K562 (cell line): ENCODE measurements around the gene UCKL1.
A peak's percentile ranks its signal among the peaks of the same experiment; 100 is the strongest.

Source experiments
- BCOR ChIP-seq: fragments of 450-650 bp; IDR thresholded peaks from 2 replicates; pipeline ENCODE4 v1.6.1; 2016
- MEF2A ChIP-seq: IDR thresholded peaks from 2 replicates; pipeline ENCODE4 v1.6.1; 2011; ENCODE audit warnings: low read depth, mild to moderate bottlenecking, low read length, moderate library complexity; ENCODE audit not compliant: control insufficient read depth
- SP1 ChIP-seq: sonication (generic); formaldehyde crosslinking; IDR thresholded peaks from 2 replicates; pipeline ENCODE4 v1.8.1; 2022; ENCODE audit warnings: mild to moderate bottlenecking, missing genetic modification reagents
- TAF1 ChIP-seq: IDR thresholded peaks from 2 replicates; pipeline ENCODE4 v1.6.1; 2011; ENCODE audit warnings: mild to moderate bottlenecking, low read length, moderate library complexity; ENCODE audit not compliant: insufficient read depth, control insufficient read depth, severe bottlenecking; ENCODE audit errors: extremely low read depth
- ZNF830 ChIP-seq: fragments of 250-450 bp; sonication (Bioruptor Pico); IDR thresholded peaks from 2 replicates; pipeline ENCODE4 v1.5.0; 2021; ENCODE audit warnings: mild to moderate bottlenecking
- TF ChIP-seq, protein P1 (sequence below), 2 experiments: fragments of 450-650 bp in 1 of 2; sonication (generic) in 1 of 2; formaldehyde crosslinking in 1 of 2; IDR thresholded peaks in 1 of 2; conservative IDR thresholded peaks in 1 of 2; 2 replicates each; pipeline versions ENCODE4 v1.6.1 to v1.8.1; 2016 to 2023; ENCODE audit warnings: mild to moderate bottlenecking in 2 of 2, moderate library complexity in 2 of 2, inconsistent platforms in 1 of 2, missing genetic modification reagents in 1 of 2

DNA sequence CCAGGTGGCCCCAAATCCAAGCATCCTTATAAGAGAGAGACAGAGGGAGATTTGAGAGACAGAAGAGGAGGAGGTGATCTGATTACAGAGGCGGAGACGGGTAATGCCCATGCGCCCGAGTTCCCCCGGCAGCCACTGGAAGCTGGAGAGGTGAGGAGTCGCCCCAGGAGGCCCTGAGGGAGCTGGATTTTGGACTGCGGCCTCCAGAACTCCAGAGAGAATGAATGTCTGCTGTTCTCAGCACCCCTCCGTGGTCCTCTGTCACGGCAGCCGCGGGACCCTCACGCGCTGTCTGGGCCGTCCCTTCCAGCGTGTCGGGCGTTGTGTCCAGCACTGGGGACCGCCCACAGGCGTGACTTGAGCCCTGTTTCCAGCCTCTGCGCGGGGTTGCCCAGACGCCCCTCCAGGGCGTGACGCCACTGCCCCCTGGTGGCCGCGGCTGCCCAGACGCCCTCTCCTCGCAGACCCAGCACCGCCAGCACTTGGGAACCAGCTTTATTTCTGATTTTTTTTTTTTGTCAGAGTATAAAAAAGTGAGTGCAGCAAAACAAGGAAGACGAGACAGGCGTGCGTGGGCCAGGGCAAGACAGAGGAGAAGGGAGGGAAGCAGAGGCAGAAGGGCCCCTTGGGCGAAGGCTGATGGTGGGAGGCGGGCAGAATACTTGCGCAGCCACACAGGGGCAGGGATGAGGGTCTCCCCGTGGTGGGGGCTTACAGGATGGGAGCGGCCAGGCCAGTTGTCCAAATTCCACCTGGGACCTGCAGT lies 17.6 kb upstream of the UCKL1 start:
- TF ChIP-seq MEF2A (no peak), TAF1 (no peak), ZNF830 (CRISPR knock-in tag) (no peak), SP1 (CRISPR knock-in tag) (peak; percentile 80), BCOR (no peak)
- TF ChIP-seq, protein P1, sequence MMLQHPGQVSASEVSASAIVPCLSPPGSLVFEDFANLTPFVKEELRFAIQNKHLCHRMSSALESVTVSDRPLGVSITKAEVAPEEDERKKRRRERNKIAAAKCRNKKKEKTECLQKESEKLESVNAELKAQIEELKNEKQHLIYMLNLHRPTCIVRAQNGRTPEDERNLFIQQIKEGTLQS (IDR thresholded peaks at IDR 0.05): no peak
- TF ChIP-seq, protein P1 (CRISPR knock-in tag; conservative IDR thresholded peaks at IDR 0.05): peak; percentile 63; the same call in 1 of the 2 replicates
